Measurements from ENCODE around the gene RPS14.

GRCh38 chr5:150457562-150458240 lies 8.2 kb upstream of the RPS14 start:
- TF ChIP-seq MEF2D (tag; conservative IDR thresholded peaks at IDR 0.05; ENCODE audit: low read depth), result no peak
- TF ChIP-seq RFX5 (IDR thresholded peaks at IDR 0.05; ENCODE audit: low read depth, low read length), result no peak
- TF ChIP-seq PHF8 (IDR thresholded peaks at IDR 0.05; ENCODE audit: borderline replicate concordance, low read length), result no peak
